CD4-positive, alpha-beta T cell treated with Interferon alpha-2 for 1 hour (primary cell): ENCODE measurements around the gene PABPC3.

Experiments used
- DNase-seq, 2 donors: peaks; one replicate each; pipeline ENCODE4 v3.0.0-alpha.2; 2020 to 2022

The PABPC3 gene

GRCh38 chr13:25112695-25113255, 16.8 kb downstream of the PABPC3 start:
- DNase-seq: no peak

GRCh38 chr13:25114220-25114619, 18.3 kb downstream of the PABPC3 start:
- peak; percentile 41 to 50 for DNase-seq

GRCh38 chr13:25116044-25116443, 20.1 kb downstream of the PABPC3 start:
- no peak for DNase-seq

- no peak for DNase-seq
These were observed 21.4 kb downstream of the PABPC3 start for GRCh38 chr13:25117312-25117711.

- DNase-seq: no peak
These were observed 22.5 kb downstream of the PABPC3 start for GRCh38 chr13:25118378-25118905.

- DNase-seq: no peak
These were observed 35.0 kb downstream of the PABPC3 start for GRCh38 chr13:25130944-25131343.

GRCh38 chr13:25131881-25132420, 36.0 kb downstream of the PABPC3 start:
- no peak for DNase-seq

GRCh38 chr13:25132751-25133390, 36.9 kb downstream of the PABPC3 start:
- DNase-seq: no peak

- no peak for DNase-seq
These were observed 40.0 kb downstream of the PABPC3 start for GRCh38 chr13:25135896-25136295.

GRCh38 chr13:25136880-25137787, 41.2 kb downstream of the PABPC3 start:
- no peak for DNase-seq

GRCh38 chr13:25137788-25138115, 41.8 kb downstream of the PABPC3 start:
- no peak for DNase-seq

GRCh38 chr13:25141042-25141441, 45.1 kb downstream of the PABPC3 start:
- no peak for DNase-seq

GRCh38 chr13:25143706-25144105, 47.8 kb downstream of the PABPC3 start:
- DNase-seq: no peak

GRCh38 chr13:25147638-25148401, 51.9 kb downstream of the PABPC3 start:
- DNase-seq: no peak

- no peak for DNase-seq
These were observed 52.5 kb downstream of the PABPC3 start for GRCh38 chr13:25148402-25148771.
